HepG2 (cell line): ENCODE results near the gene SSBP4. TPM values are rescaled to one million over a fixed set of nuclear protein-coding genes. Genes with fewer than 3 reads are reported as not detected.

Source experiments
- AKAP8 ChIP-seq: sonication (generic); formaldehyde crosslinking; IDR thresholded peaks from 2 replicates; pipeline ENCODE4 v1.5.1; 2020; ENCODE audit warnings: mild to moderate bottlenecking, missing genetic modification reagents
- ATF4 ChIP-seq, 2 experiments: fragments of 450-650 bp in 1 of 2; sonication (generic) in 1 of 2; formaldehyde crosslinking; IDR thresholded peaks; 2 replicates each; pipeline versions ENCODE4 v1.5.0 to v1.8.0; 2020 to 2022; ENCODE audit warnings: mild to moderate bottlenecking in 1 of 2, missing genetic modification reagents in 1 of 2
- E2F2 ChIP-seq: sonication (generic); formaldehyde crosslinking; IDR thresholded peaks from 2 replicates; pipeline ENCODE4 v1.4.0; 2020; ENCODE audit warnings: missing genetic modification reagents, borderline replicate concordance
- IKZF4 ChIP-seq: sonication (generic); formaldehyde crosslinking; IDR thresholded peaks from 2 replicates; pipeline ENCODE4 v1.5.1; 2020; ENCODE audit warnings: borderline replicate concordance, mild to moderate bottlenecking, low read depth, missing genetic modification reagents; ENCODE audit errors: not compliant biosample characterization
- KLF13 ChIP-seq: sonication (generic); formaldehyde crosslinking; IDR thresholded peaks from 2 replicates; pipeline ENCODE4 v1.4.0; 2020; ENCODE audit warnings: mild to moderate bottlenecking, missing genetic modification reagents
- POGK ChIP-seq: sonication (generic); formaldehyde crosslinking; conservative IDR thresholded peaks from 2 replicates; pipeline ENCODE4 v1.8.0; 2022; ENCODE audit warnings: mild to moderate bottlenecking, moderate library complexity, missing genetic modification reagents
- RORA ChIP-seq: sonication (generic); formaldehyde crosslinking; IDR thresholded peaks from 2 replicates; pipeline ENCODE4 v1.5.0; 2020; ENCODE audit warnings: mild to moderate bottlenecking, missing genetic modification reagents, moderate library complexity
- TEAD3 ChIP-seq: optimal IDR thresholded peaks from 2 replicates; pipeline ENCODE3; 2016; ENCODE audit warnings: borderline replicate concordance
- ZBED4 ChIP-seq: sonication (generic); formaldehyde crosslinking; IDR thresholded peaks from 2 replicates; pipeline ENCODE4 v1.4.0; 2020; ENCODE audit warnings: missing genetic modification reagents, borderline replicate concordance
- ZBTB21 ChIP-seq: sonication (generic); formaldehyde crosslinking; IDR thresholded peaks from 2 replicates; pipeline ENCODE4 v1.4.0; 2020; ENCODE audit warnings: missing genetic modification reagents
- ZNF12 ChIP-seq: sonication (generic); formaldehyde crosslinking; IDR thresholded peaks from 2 replicates; pipeline ENCODE4 v1.5.0; 2020; ENCODE audit warnings: missing genetic modification reagents
- polyA plus RNA-seq, 8 experiments: library from polyadenylated mRNA; depleted of rRNA in 3 of 8; stranded (reverse) in 7 of 8; unstranded in 1 of 8; fragments of >200 nt; fragmentation: Illumina TruSeq in 4 of 8; extraction: Trizol in 4 of 8; gene quantifications; 2 replicates each; pipeline versions ENCODE4 v1.2.1 to v1.2.3, GENCODE V29; 2011 to 2016; ENCODE audit warnings: low read depth in 4 of 8, missing spikeins in 1 of 8, mixed read lengths in 1 of 8; ENCODE audit not compliant: insufficient read depth in 1 of 8
- total RNA-seq, 5 experiments: library from RNA; depleted of rRNA; stranded (reverse); fragments of >200 nt; fragmentation: Illumina TruSeq; extraction: Trizol; gene quantifications; 2 replicates each; pipeline ENCODE4 v1.2.3, GENCODE V29; 2016; ENCODE audit warnings: low read depth in 1 of 5
- TF ChIP-seq, protein P1 (sequence below): fragments of 450-650 bp; IDR thresholded peaks from 2 replicates; pipeline ENCODE4 v1.6.1; 2017
- TF ChIP-seq, protein P2 (sequence below): sonication (generic); formaldehyde crosslinking; IDR thresholded peaks from 2 replicates; pipeline ENCODE4 v1.5.0; 2020; ENCODE audit warnings: missing genetic modification reagents, mild to moderate bottlenecking, borderline replicate concordance
- TF ChIP-seq, protein P3 (sequence below): sonication (generic); formaldehyde crosslinking; IDR thresholded peaks from 2 replicates; pipeline ENCODE4 v1.9.0; 2021; ENCODE audit warnings: missing genetic modification reagents, borderline replicate concordance

Gene SSBP4
- total and polyA plus RNA-seq, 2 of the 13 experiments (the other 11 are each of a cell fraction or from before 2014, with no cell fraction given) = 20.8 to 39.5 TPM

GRCh38 chr19:18385675-18386542 is 33.3 kb upstream of the SSBP4 start, which contains the start of gene GDF15 (continued):
- TF ChIP-seq ZBED4 (CRISPR knock-in tag) = peak; percentile 90
- TF ChIP-seq POGK (CRISPR knock-in tag) = peak; percentile 93
- TF ChIP-seq IKZF4 = no peak
- no peak for TF ChIP-seq RORA
- peak; percentile 72 for TF ChIP-seq TEAD3 (CRISPR knock-in tag)
- TF ChIP-seq, protein P1, sequence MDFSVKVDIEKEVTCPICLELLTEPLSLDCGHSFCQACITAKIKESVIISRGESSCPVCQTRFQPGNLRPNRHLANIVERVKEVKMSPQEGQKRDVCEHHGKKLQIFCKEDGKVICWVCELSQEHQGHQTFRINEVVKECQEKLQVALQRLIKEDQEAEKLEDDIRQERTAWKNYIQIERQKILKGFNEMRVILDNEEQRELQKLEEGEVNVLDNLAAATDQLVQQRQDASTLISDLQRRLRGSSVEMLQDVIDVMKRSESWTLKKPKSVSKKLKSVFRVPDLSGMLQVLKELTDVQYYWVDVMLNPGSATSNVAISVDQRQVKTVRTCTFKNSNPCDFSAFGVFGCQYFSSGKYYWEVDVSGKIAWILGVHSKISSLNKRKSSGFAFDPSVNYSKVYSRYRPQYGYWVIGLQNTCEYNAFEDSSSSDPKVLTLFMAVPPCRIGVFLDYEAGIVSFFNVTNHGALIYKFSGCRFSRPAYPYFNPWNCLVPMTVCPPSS = no peak
- TF ChIP-seq, protein P2, sequence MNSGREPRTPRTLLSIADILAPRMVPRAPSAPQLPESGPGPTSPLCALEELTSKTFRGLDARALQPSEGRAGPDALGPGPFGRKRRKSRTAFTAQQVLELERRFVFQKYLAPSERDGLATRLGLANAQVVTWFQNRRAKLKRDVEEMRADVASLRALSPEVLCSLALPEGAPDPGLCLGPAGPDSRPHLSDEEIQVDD (CRISPR knock-in tag) = no peak
- TF ChIP-seq AKAP8 = peak; percentile 90
- no peak for TF ChIP-seq KLF13 (CRISPR knock-in tag)
- peak; percentile 39; the same call in 1 of the 2 replicates for TF ChIP-seq ZBTB21 (CRISPR knock-in tag)
- TF ChIP-seq, protein P3, sequence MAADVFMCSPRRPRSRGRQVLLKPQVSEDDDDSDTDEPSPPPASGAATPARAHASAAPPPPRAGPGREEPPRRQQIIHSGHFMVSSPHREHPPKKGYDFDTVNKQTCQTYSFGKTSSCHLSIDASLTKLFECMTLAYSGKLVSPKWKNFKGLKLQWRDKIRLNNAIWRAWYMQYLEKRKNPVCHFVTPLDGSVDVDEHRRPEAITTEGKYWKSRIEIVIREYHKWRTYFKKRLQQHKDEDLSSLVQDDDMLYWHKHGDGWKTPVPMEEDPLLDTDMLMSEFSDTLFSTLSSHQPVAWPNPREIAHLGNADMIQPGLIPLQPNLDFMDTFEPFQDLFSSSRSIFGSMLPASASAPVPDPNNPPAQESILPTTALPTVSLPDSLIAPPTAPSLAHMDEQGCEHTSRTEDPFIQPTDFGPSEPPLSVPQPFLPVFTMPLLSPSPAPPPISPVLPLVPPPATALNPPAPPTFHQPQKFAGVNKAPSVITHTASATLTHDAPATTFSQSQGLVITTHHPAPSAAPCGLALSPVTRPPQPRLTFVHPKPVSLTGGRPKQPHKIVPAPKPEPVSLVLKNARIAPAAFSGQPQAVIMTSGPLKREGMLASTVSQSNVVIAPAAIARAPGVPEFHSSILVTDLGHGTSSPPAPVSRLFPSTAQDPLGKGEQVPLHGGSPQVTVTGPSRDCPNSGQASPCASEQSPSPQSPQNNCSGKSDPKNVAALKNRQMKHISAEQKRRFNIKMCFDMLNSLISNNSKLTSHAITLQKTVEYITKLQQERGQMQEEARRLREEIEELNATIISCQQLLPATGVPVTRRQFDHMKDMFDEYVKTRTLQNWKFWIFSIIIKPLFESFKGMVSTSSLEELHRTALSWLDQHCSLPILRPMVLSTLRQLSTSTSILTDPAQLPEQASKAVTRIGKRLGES (CRISPR knock-in tag) = peak; percentile 87; the same call in 1 of the 2 replicates
- peak; percentile 78; the same call in 1 of the 2 replicates for TF ChIP-seq ZNF12 (CRISPR knock-in tag)
- peak in 1 of 2 experiments; percentile 85; a peak in 2 of 4 replicates for TF ChIP-seq ATF4 (CRISPR knock-in tag; IDR thresholded peaks at IDR 0.05)
- peak; percentile 98 for TF ChIP-seq E2F2 (CRISPR knock-in tag)
